Stimulated activated CD4-positive, alpha-beta T cell treated with anti-CD3 and anti-CD28 coated beads, TNF-alpha, amount 100 ng/mL, for 4 hours (primary cell): Measurements from ENCODE around the gene PLPPR2.
"Not testable (repeated sequence)": the region's sequence is repeated elsewhere in the genome, so short reads cannot be mapped to it uniquely, and the experiment has no call there.

Experiments used
- DNase-seq, 3 experiments: peaks; one replicate each; pipeline ENCODE4 v3.0.0-alpha.2; 2020; ENCODE audit warnings: low read depth in 3 of 3

Gene PLPPR2

DNA sequence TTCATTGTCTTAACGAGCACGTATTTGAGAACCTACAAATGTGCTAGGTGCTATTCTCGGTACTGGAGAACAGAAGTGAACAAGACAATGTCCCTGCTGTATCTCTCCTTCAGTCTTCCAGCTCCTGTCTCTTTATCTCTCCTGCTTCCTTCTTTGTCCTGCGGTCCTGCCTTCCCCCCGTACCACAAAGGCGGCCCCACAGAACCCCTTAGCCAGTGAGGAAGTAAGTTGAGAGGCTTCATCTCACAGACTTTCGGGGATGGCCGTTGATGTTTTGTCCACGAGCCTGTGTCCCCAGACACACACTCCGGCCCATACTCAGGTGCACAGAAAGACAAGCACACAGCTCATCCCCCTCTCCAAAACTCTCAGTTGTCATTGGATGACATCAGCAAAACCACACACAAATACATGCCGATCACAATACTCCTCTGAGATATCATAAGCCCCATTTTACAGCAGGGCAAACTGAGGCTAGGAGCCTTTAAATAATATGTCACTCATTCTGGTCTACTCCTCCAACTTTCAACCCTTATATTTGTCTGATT is 18.7 kb downstream of the PLPPR2 start:
- no peak for DNase-seq

DNA sequence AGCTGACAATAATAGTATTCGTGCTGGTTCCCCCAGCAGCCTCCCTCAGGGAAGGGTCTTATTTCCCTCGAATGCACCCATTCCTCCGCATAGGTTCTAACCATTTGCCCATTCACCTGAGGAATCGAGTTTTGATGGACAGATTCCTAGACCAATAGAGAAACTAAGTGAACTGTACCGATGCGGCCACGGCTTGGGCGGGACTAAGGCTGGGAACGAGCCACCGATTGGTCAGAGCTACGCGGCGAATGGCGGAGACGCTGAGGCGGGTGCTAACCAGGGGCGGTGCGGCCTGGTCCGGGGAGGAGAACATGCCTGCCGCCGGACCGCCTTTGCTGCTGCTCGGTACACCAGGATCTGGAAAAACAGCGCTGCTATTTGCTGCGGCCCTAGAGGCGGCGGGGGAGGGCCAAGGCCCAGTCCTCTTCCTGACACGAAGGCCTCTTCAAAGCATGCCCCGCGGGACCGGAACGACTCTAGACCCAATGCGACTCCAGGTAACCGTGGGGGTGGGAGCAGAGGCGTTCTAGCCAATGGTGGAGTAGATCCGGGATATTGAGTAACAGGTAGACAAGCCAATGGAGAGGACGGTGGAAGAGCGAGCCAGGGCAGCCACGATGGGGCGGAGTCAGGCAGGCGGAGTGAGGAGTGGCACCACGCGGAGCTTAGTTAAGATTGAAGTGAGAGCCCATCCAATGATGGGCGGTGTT is 19.4 kb downstream of the PLPPR2 start, which contains the start of gene SWSAP1:
Gene SWSAP1 (plus strand): TSS at position 234 of the 710 bp plus-strand sequence. CDS start 15 bp downstream, at position 249.
- DNase-seq, result peak; percentile 91 to 95 (median 94)

DNA sequence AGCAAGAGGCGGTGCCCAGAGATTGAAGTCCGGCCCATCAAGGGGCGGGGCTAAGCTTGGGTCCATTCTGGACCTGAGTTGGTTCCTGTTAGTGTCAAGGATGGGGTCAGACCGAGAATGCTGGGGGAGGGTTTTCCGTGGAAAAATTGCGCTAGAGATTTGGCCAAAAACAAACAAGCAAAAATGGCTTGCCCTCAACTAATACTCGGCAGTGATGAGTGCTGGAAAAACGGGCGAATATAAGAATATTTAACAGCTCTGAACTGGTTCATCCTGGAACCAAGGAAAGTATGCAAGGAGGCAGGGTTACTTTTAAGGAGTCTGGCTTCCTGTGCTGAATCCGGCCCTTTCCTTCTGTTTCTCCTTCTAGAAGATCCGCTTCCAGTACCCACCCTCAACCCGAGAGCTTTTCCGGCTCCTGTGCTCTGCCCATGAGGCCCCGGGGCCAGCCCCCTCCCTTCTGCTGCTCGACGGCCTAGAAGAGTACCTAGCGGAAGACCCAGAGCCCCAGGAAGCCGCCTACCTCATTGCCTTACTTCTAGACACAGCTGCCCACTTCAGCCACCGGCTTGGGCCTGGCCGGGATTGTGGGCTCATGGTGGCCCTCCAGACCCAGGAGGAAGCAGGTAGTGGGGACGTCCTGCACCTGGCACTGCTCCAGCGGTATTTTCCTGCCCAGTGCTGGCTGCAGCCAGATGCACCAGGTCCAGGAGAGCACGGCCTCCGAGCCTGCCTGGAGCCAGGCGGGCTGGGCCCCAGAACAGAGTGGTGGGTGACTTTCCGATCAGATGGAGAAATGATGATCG is 20.1 kb downstream of the PLPPR2 start:
- peak; percentile 32 to 44 (median 44) for DNase-seq

DNA sequence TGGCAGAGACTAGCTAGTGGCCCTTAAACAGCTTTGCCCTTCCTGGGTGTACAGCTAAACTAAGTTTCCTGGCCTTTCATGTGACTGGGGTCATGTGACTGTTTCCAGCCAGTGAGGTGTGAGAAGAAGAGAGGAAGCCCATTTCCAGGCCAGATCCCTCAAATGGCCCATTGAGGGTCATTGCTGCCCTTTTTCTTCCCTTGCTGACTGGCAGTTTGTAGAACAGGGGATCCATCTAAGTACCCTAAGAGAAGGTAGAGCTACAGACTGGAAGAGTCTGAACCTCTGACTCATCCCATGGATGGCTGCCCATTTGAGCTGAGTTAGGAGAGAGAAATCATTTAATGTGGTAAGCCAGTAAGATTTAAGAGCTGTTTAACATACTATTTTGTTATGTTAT is 22.0 kb downstream of the PLPPR2 start:
- no peak for DNase-seq

DNA sequence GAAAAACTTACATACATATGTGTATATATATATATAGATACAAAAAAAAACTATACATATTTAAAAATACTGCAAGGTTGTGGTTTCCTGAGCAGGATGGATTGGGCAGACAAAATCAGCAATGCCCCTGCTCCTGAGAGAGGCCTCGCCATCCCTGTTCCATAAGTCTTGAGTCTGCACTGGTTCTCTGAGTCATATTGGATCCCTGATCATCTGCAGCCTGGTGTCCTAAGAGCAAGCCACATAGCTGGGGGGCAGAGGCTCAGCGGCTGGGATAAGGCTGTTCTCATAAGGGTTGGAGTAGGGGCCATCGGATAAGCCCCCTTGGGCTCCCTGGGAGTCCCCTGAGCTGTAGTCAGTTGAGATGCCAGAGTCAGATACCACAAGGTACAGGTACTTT is 22.5 kb downstream of the PLPPR2 start:
- DNase-seq, result no peak

DNA sequence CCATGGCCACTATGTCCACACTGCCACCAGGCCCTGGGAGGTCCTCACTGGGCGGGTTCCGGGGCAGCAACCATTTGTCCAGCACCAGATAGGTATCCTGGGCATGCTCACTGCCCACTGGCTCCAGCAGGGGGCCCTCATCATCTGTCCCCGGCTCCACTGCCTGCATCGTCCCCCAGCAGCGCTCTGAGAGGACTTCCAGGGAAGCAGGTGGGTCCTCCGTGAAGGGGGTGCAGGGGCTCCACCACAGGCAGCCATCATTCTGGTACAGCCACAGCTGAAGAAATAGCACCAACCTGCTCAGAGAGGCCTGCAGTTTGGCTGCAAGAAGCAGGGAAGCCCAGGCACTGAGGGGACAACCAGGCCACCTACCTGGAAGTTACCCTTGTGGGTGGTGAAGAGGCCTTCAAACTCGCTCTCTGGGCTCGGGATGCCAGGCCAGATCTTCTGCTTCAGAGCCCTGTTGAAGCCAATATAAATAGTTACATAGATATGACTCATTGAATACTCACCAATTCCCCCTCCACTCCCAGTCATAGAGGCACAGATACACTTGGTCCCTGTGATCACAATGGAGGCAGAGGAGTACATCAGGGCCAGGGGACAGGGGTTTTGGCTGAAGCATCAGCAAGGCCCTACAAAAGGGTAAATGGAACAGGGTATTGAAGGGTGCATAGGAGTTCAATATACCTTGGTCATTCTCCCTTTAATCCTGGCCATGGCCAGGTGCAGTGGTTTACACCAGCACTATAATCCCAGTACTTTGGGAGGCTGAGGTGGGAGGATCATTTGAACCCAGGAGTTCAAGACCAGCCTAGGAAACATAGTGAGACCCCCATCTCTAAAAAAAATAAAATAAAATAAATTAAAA is 23.3 kb downstream of the PLPPR2 start:
- no peak for DNase-seq

DNA sequence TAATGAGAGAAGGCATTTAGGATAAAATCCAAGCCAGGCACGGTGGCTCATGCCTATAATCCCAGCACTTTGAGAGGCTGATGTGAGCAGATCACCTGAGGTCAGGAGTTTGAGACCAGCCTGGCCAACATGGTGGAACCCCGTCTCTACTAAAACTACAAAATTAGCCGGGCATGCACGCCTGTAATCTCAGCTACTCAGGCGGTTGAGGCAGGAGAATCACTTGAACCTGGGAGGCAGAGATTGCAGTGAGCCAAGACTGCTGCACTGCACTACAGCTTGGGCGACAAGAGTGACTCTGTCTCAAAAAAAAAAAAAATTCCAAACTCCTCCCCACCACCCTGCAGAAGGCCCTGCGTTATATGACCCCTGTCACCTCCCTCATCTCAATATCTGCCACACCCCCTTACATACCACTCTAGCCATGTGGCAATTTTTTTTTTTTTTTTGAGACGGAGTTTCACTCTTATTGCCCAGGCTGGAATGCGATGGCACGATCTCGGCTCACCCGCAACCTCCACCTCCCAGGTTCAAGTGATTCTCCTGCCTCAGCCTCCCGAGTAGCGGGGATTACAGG is 24.1 kb downstream of the PLPPR2 start:
- DNase-seq, result not testable (repeated sequence)

DNA sequence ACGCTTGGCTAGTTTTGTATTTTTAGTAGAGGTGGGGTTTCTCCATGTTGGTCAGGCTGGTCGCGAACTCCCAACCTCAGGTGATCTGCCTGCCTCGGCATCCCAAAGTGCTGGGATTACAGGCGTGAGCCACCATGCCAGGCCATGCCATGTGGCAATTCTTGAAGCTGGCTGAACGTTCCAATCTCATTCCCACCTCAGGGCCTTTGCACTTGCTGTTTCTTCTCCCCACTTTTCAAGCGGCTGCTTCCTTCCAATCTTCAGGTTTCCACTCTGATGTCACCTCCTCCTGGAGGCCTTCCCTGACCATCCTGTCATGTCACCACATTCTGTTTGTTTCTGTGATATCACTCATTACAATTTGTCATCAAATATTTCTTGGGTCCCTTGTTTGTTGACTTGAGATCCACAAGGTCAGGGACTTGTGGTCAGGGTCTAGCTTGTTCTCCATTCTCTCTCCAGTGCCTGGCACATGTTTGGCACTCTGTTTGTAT is 24.7 kb downstream of the PLPPR2 start:
- DNase-seq, result no peak

DNA sequence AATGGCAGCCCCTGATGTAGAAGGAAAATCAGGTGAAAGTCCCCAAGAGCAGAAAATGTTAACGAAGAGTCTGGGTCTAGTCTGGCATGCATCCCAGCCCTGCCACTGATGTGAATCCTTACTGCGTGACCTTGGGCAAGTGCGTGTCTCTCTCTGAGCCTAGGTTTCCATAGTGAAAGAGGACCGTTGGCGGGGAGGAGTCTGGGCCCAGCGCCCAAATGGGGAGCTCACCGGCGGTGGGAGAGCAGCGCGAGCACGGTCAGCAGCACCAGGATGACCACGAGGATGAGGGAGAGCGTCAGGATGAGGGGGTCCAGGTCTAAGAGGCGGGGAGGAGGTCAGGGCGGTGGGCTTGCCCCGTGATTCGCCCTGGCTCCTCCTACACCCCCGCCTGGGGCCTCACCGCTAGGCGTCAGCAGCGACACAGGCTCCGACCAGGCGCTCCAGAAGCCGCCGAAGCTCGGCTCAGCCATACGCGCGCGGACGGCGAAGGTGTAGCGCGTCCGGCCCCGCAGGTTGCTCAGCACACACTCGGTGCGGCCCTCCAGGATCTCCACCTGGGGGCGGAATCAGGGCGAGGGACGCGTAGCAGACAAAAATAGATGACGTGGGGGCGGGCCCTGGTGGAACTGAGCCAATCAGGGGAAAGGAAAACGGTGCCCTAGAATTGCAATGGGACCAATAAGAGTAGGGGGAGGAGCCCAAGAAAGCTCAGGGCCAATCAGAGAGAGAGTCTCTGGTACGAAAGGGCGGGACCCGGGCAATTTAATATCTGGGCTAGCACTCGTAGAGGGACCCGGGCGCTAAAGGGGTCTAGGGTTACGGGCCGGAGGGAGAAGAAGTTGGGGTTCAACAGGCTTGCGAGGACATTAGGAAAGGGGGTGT is 25.7 kb downstream of the PLPPR2 start:
- DNase-seq, result peak; percentile 89 to 94 (median 92)

DNA sequence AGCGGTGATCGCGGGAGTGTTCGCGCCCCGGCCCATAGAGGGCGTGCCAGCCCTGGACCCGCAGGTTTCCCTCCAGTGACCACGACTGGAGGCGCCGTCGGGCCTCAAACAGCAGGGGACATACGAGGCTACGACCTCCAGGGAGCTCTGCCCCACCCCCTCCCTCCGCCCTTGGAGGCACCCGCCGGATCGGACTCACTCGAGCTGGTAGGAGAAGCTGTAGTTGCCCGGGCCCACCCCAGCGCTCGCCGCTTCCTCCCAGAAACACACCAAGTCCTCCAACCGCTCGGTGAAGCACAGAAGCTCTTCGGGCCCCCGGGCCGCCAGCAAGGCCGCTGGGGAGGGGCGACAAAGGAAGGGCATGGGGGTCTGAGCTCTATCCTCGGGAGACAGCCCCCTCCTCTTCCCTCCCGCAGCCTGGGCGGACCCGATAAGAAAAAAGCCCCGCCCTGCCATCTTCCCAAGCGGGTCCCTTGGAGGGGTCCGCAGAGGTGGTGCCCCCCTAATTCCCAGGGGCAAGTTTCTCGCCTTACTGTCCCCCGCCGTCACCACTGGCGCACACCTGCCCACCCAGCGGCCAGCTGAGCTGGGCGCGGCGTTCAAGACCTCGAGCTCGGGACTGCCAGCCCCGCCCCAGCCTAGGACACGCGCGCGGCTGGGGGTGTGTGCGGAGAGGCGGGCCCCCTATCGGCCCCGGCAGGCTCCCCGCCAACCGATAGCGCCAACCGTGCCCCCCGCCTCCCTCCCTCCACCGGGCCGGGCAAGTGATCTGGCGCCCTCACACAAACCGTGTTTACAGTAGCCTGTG is 27.9 kb downstream of the PLPPR2 start:
- peak in 2 of 3 experiments; percentile 13 to 18 for DNase-seq

DNA sequence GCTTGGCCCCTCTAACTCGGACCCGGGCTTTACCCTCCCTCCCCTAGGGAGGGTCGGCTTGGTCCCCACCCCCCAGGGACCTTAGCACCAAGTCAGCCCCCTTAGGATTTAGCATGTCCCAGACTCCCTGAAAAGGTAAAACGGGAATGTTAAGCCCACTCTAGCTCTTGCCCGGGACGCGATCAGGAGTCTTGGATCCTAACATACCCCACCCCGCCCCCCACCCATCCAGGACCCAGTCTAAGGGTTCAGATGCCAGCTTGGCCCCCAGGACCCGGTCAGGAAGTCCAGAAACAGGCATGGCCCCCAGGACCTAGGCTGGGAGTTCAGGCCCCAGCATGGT is 28.4 kb downstream of the PLPPR2 start:
- DNase-seq, result no peak

DNA sequence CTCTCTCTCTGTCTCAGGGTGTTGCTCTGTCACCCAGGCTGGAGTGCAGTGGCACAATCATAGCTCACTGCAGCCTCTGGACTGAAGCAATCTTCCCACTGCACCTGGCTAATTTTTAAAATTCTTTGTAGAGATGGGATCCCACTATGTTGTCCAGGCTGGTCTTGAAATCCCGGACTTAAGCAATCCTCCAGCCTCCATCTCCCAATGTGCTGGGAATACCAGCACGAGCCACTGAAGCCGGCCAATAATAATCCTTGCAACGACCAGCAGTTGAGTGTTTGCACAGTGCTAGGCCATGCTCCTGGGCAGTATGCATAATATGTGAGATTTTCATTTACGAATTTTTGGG is 29.5 kb downstream of the PLPPR2 start:
- no peak for DNase-seq

DNA sequence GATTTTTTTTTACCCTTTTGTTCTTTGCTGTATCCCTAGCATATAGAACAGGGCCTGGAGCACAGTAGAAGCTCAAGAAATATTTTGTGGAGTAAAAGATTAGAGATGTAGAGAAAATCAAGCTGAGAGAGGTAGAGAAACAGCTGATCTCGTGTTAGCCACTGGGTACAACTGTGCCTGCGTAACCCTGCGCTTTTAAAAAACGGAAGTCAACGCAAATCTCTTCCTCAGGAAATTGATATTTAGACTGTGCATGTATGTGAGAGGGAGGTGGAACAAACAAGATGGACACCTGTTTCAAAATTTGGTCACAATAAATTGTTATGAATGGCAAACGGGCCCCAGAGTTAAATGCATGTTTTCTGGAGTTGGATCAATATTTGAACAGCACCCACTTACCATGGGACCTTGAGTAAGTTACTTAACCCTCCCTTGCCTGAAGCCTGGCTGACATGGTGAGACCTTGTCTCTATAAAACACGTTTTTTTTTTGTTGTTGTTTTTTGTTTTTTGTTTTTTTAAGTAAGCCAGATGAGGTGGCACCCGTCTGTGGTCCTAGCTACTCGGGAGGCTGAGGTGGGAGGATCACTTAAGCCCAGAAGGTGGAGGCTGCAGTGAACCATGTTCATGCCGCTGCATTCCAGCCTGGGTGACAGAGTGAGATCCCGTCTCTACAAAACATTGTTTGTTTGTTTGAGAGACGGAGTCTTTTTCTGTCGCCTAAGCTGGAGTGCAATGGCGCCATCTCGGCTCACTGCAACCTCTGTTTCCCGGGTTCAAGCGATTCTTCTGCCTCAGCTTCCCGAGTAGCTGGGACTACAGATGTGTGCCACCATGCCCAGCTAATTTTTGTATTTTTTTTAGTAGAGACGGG is 32.2 kb downstream of the PLPPR2 start:
- no peak for DNase-seq

DNA sequence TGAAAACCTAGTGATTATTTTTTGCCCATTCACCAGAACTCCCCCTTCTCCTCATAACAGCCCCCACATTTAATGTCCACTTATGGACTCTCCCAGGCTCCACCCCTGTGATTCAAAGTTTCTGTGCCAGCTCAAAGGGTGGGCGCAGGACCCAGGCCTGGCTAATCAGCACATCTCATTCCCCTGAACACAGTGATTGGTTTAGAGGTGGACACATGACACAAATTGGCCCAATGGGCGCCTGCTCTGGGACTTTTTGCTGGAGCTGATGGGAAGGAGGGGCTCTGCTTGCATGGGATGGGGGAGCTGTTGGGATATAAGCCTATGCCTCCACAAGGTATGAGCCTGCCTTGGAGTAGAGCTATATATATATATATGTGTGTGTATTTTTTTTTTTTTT is 35.1 kb downstream of the PLPPR2 start:
- no peak for DNase-seq

DNA sequence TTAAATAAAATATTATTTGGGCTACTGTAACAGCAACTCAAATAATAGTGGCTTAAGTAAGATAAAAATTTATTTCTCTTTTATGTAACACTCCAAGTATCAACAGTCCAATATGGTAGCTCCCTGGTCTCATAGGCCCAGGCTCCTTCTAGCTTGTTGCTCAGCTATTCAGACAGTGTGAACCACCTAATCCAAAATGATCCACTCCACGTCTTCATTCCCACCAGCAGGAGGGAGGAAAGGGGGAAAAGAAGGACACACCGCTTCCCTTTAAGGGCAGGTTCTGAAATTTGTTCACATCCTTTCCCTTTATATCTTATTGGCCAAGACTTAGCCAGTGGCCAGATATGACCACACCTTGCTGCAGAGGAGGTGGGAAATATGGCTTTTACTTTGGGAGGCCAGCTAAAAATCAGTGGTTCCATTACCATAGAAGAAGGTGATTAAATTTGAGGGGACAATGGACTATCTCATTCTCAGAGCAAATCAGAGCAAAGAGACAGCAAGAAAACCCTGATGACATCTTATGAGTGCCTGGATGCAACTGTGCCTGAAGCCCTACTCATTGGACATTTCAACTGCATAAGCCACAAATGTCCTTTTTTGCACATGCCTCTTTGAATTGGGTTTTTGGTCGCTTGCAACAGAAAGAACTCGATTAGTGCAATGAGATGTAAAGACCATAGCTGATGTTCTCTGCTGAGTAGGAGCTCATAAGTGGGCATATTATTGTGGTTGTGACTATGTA is 35.9 kb downstream of the PLPPR2 start:
- DNase-seq, result no peak

DNA sequence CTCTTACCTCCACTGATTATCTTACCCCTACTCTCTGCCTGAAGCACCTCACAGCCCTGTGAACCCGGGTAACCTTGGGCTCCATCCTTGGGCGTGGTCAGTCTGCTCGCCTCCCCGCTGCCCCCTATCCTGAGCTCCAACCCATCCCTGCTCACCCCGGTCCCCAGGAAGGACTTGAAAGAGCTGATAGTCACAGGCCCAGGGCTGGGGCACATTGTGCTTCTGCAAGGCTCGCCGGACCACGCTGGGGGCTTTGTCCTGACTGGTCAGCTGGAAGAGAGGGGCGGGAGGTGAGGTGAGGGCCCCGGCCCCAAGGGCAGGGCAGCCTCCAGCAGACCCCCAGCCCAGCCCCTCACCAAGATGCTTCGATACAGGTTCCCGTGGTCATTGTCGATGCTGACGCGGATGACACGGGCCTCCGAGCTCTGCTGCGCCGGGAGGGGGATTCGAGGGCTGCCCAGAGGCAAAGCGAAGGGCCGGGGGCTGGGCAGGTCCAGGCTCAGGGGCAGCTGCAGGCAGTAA is 41.9 kb downstream of the PLPPR2 start:
- DNase-seq, result no peak

DNA sequence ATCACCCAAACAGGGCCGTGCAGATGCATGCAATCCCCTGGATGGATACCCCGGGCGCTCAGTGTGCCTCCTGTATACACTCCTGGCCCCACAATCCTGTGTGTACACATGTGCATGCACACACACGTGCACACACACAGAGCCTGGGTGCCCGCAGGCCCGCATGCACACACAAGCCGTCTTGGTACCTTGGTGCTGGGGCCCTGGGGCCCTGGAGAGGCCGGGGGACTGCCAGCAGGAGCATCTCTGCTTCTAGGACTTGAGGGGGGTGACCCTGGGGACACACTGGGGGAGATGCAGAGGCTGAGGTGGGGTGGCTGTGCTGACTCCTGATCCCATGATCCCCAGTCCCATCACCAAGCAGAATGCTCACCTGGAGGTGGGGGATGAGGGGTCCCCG is 44.4 kb downstream of the PLPPR2 start:
- no peak for DNase-seq

DNA sequence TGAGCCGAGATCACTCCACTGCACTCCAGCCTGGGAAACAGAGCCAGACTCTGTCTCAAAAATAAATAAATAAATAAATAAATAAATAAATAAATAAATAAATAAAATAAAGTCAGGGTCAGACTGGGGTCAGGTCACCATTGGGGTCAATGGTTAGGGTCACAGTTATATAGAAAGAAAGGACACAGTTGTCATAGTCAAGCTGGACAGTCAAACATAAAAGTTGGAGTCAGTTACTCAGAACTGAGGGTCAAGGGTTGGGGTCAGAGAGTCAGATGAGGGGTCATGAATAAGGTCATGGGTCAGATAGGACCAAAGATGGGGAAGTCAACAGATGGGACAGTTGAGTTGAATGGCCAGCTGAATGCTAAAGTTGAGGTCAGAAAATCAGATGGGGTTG is 45.6 kb downstream of the PLPPR2 start:
- DNase-seq, result no peak
